Tibial artery (tissue), 4 donors: ENCODE measurements around the gene SLC38A3.

Source experiments
- DNase-seq, 2 donors: peaks; one replicate each; pipeline ENCODE4 v3.0.0-alpha.2; 2019
- H3K27ac ChIP-seq, 2 donors: fragments of 200-600 bp; sonication (generic) in 1 of 2; 1 replicate in 1 of 2; 2 replicates in 1 of 2; pipeline ENCODE4 v1.5.1; 2018 to 2019; ENCODE audit warnings: mild to moderate bottlenecking in 1 of 2
- H3K27me3 ChIP-seq, 2 donors: fragments of 200-600 bp; sonication (generic) in 1 of 2; one replicate each; pipeline versions ENCODE4 v1.5.1 to v1.6.0; 2016 to 2019
- H3K36me3 ChIP-seq, 3 donors: fragments of 200-600 bp; sonication (generic) in 2 of 3; one replicate each; pipeline ENCODE4 v1.5.1; 2016 to 2019; ENCODE audit warnings: mild to moderate bottlenecking in 2 of 3
- H3K4me1 ChIP-seq, 4 donors: fragments of 200-600 bp; sonication (generic) in 2 of 4; 1 replicate in 3 of 4; 2 replicates in 1 of 4; pipeline ENCODE4 v1.5.1; 2016 to 2019
- H3K4me3 ChIP-seq, 2 donors: fragments of 200-600 bp; sonication (generic) in 1 of 2; 1 replicate in 1 of 2; 2 replicates in 1 of 2; pipeline ENCODE4 v1.5.1; 2018 to 2019; ENCODE audit warnings: mild to moderate bottlenecking in 2 of 2
- H3K9me3 ChIP-seq, 3 donors: fragments of 200-600 bp; sonication (generic) in 1 of 3; one replicate each; pipeline ENCODE4 v1.5.1; 2016 to 2019
- intact Hi-C: fragments of 100-400 bp; cut with DNase I; formaldehyde crosslinking; loops from one replicate; pipeline ENCODE4 v1.15.0; 2023; ENCODE audit warnings: low total_unique reads
- TF ChIP-seq, protein P1 (sequence below), 2 experiments: fragments of 200-600 bp in 1 of 2; fragments of 450-650 bp in 1 of 2; IDR thresholded peaks; one replicate each; pipeline ENCODE4 v1.5.1; 2017 to 2019; ENCODE audit warnings: antibody characterized with exemption in 2 of 2, mild to moderate bottlenecking in 1 of 2, moderate library complexity in 1 of 2

SLC38A3 gene

DNA sequence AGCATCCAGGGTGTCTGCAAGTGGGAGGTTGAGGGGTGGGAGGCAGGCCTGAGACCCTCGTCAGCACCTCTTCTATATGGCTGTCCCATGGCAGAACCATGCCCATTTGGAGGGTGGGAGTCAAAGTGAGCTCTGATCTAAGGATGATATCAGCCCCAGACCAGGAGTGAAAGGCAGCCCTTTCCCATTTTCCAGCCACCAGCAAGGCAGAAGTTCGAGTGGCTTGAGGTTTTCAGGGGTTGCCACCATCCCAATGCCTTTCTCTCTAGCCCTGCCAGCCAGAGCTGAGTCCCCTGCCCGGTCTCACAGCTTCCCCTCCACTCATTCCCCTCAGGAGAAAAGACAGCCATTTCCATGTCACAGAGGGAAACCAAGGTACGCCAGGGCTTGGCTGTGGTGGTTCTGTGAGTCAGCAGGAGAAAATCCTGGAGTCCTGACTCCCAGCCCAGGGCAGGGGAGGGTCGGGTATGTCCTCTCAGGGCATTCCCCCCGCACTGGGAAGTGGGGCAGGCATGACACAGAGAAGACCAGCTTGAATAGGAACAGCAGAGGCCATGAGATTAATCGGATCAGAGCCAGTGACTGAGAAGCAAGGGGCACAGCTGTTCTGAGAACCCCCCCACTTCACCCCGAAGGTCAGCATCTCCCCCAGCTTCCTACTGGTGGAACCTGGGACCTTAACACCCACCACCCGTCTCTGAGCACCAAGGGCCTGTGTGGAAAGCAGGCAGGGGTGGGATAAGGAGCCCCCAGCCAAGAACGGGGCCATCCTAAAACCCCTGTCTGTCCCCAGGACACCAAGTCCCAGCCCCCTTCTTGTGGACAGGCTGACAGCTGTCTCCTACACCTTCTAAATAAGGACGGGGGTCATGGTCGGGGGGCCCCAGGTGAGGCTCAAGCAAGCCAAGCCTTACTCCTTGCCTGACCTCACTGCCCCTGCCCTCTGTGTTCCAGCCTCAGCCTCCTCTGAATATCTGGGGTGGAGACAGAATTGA, 965 bp upstream of the SLC38A3 start:
- Histone ChIP-seq H3K9me3 (no peaks in the 10 kb centered on the region), H3K27me3 (peaks cover 0 to 64% of the 10 kb centered on the region in 2 donors), H3K4me3 (no peak overlapping the region), H3K36me3 (no peaks in the 10 kb centered on the region), H3K4me1 (peaks cover 0 to 19% (median 15%) of the 10 kb centered on the region in 4 donors), H3K27ac (no peak overlapping the region)
- TF ChIP-seq, protein P1, sequence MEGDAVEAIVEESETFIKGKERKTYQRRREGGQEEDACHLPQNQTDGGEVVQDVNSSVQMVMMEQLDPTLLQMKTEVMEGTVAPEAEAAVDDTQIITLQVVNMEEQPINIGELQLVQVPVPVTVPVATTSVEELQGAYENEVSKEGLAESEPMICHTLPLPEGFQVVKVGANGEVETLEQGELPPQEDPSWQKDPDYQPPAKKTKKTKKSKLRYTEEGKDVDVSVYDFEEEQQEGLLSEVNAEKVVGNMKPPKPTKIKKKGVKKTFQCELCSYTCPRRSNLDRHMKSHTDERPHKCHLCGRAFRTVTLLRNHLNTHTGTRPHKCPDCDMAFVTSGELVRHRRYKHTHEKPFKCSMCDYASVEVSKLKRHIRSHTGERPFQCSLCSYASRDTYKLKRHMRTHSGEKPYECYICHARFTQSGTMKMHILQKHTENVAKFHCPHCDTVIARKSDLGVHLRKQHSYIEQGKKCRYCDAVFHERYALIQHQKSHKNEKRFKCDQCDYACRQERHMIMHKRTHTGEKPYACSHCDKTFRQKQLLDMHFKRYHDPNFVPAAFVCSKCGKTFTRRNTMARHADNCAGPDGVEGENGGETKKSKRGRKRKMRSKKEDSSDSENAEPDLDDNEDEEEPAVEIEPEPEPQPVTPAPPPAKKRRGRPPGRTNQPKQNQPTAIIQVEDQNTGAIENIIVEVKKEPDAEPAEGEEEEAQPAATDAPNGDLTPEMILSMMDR (IDR thresholded peaks at IDR 0.05) = no peak
- DNase-seq = no peak
- intact Hi-C loops = no loop called here

DNA sequence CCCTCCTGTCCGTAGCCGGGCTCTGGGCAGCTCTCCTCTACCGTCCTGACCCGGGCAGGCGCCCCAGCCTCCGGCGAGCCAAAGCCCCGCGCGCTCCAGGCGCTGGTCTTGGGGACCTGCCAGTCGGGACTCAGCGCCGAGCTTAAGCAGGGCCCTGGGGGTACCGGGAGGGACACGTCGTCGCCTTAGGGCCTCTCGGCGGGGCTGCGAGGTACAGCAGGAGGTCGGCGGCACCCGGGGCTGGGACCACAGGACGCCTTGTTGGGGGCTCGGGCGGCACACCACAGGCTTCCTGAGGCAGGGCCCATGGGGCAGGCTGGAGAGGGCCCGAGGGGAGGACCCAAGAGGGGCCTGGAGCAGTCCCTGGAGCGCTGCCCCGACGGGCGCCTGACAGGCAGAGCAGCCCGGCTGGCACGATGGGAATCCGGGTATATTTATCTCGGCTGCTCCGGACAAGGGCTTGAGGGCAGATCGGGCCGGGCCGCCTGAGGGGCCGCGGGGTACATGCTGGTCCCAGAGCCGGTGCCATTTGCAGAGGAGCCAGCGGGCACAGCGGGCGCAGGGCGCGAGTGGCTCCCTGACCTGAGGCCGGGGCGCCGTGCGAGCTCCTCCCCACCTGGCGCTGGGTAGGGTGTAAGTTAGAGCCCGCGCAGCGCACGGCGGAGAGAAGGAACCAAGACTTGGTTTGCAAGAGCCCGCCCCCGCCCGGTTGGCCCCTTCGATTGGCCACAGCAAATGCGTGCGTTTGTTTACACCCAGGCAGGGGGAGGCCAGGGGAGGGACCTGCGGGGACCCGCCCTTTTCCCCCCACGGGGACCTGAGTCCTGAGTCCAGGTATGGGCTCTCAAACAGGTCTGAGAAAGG, 574 bp downstream of the SLC38A3 start:
- no peak for DNase-seq
- Histone ChIP-seq H3K4me3 (peak overlapping the region; percentile 39 to 56), H3K27ac (peak overlapping the region in 1 of 2 donors; percentile 6), H3K27me3 (peaks cover 0 to 55% of the 10 kb centered on the region in 2 donors), H3K36me3 (no peaks in the 10 kb centered on the region), H3K9me3 (no peaks in the 10 kb centered on the region), H3K4me1 (peaks cover 0 to 19% (median 15%) of the 10 kb centered on the region in 4 donors)
- intact Hi-C loops = no loop called here
- TF ChIP-seq, protein P1 (IDR thresholded peaks at IDR 0.05) = no peak

DNA sequence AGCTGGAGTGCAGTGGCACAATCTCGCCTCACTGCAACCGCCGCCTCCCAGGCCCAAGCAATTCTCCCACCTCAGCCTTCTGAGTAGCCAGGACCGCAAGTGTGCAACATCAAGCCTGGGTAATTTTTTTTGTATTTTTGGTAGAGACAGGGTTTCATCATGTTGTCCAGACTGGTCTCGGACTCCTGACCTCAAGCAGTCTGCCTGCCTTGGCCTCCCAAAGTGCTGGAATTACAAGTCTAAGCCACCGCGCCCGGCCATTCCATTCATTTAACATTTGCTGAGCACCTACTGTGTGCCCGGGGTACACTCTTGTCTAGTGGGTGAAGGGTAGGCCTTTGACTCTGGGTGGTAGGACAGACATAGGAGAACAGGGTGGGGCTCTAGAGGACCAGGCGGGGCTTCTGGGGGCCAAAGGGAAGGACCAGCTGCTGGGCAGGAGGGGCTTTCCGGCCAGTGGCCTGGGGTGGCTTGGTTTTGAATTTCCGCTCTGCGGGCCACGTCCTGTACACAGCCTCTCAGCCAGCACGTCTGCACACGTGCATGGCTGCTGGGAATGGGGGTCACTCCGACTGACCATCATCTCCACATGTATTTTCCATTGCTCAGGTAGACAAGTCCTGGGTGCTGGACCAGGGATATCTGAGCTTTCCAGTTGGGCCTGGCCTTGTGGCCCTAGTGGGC, 2.4 kb downstream of the SLC38A3 start:
- TF ChIP-seq, protein P1 (IDR thresholded peaks at IDR 0.05) = no peak
- no peak for DNase-seq
- H3K27me3 ChIP-seq = peaks cover 0 to 36% of the 10 kb centered on the region in 2 donors

DNA sequence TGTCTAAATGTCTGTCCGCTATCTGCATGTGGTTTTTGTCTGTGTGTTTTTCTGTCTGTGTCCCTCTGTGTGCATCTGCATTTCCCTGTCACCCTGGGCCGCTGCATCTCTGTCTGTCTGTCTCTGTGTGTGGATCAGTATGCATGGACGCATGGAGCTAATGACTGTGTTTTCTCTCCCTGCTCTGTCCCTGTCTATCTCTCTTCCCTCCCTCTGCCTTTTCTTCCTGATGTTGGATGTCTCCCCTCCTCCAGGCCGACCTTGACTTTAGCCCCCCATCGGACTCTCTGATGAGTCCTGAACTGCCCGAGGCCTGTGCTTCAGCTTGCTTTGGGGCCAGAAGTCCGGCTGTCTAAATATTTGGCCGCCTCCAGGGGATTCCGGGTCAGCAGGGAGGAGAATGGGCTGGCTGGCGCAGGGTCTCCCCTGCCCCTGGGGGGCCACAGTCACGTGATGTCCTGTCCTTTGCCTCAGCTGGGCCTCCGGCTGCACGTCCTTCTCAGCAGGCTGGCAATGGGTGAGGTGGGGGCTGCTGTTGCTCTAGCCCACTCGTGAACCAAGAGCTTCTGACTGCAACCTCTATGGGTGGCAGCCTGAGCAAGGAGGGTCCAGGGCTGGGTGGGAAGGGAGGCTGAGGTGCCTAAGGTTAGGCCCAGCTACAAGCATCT, 3.7 kb downstream of the SLC38A3 start:
- Histone ChIP-seq H3K9me3 (no peaks in the 10 kb centered on the region), H3K4me3 (no peak overlapping the region), H3K27ac (no peak overlapping the region), H3K36me3 (no peaks in the 10 kb centered on the region), H3K4me1 (peaks cover 0 to 19% (median 15%) of the 10 kb centered on the region in 4 donors), H3K27me3 (peaks cover 0 to 23% of the 10 kb centered on the region in 2 donors)
- no peak for DNase-seq
- intact Hi-C loops = no loop called here
- TF ChIP-seq, protein P1 (IDR thresholded peaks at IDR 0.05) = no peak

More for the DNA sequence above, 2.4 kb downstream of the SLC38A3 start:
- Histone ChIP-seq H3K9me3 (no peaks in the 10 kb centered on the region), H3K36me3 (no peaks in the 10 kb centered on the region), H3K4me1 (peaks cover 0 to 19% (median 15%) of the 10 kb centered on the region in 4 donors), H3K27ac (no peak overlapping the region), H3K4me3 (no peak overlapping the region)
- intact Hi-C loops = no loop called here

DNA sequence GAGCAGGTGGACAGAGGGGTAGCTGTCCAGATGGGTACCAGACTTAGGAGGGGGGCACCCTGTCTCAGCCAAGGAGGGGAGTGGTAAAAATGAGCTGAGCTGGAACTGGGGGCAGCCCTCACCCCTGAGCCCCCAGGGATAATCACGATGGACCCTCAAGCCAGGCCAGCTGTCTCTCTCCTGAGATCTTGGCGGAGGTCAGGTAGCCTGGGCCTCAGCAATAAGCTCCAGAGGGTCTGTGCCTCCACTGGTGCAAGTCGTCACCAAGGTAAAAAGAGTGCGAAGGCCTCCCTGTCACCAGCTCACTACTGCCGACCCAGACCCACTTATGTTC, 5.1 kb downstream of the SLC38A3 start:
- Histone ChIP-seq H3K9me3 (no peaks in the 10 kb centered on the region), H3K27me3 (peaks cover 0 to 16% of the 10 kb centered on the region in 2 donors), H3K36me3 (no peaks in the 10 kb centered on the region), H3K4me3 (no peak overlapping the region), H3K4me1 (peaks cover 0 to 10% (median 7%) of the 10 kb centered on the region in 4 donors), H3K27ac (no peak overlapping the region)
- TF ChIP-seq, protein P1 (IDR thresholded peaks at IDR 0.05) = no peak
- no peak for DNase-seq
- intact Hi-C loops = no loop called here
